Kidney (tissue), 14 donors: ENCODE measurements around the gene NUP107. TPM values are rescaled to one million over a fixed set of nuclear protein-coding genes. Genes with fewer than 3 reads are reported as not detected.

Experiments
- DNase-seq, 5 donors: peaks; one replicate each; pipeline ENCODE4 v3.0.0-alpha.2; 2013 to 2020
- FAIRE-seq: peaks from 2 replicates; lab custom pipeline; 2012; peaks lifted over from hg19 to GRCh38; lab: Jason Lieb, UNC
- H3K27ac ChIP-seq, 2 donors: one replicate each; pipeline ENCODE4 v1.7.0; 2013; ENCODE audit warnings: low read depth in 2 of 2, low read length in 2 of 2, inconsistent platforms in 1 of 2
- H3K27me3 ChIP-seq: one replicate; pipeline ENCODE4 v1.7.1; 2013; ENCODE audit warnings: low read length, inconsistent platforms; ENCODE audit not compliant: control insufficient read depth, insufficient read depth
- H3K36me3 ChIP-seq, 3 donors: one replicate each; pipeline versions ENCODE4 v1.7.0 to v1.7.1; 2013; ENCODE audit warnings: low read length in 3 of 3, control low read depth in 1 of 3, inconsistent platforms in 1 of 3; ENCODE audit not compliant: insufficient read depth in 3 of 3, control insufficient read depth in 2 of 3
- H3K4me1 ChIP-seq, 3 donors: one replicate each; pipeline versions ENCODE4 v1.7.0 to v1.7.1; 2013; ENCODE audit warnings: low read length in 3 of 3, inconsistent platforms in 1 of 3, low read depth in 1 of 3; ENCODE audit not compliant: control insufficient read depth in 2 of 3, insufficient read depth in 2 of 3
- H3K4me3 ChIP-seq, 3 donors: one replicate each; pipeline versions ENCODE4 v1.7.0 to v1.8.1; 2013; ENCODE audit warnings: low read length in 3 of 3, control low read depth in 1 of 3, inconsistent platforms in 1 of 3
- H3K9ac ChIP-seq, 3 donors: one replicate each; pipeline versions ENCODE4 v1.7.0 to v1.7.1; 2013; ENCODE audit warnings: low read length in 3 of 3, control low read depth in 1 of 3, inconsistent platforms in 1 of 3
- H3K9me3 ChIP-seq, 3 donors: one replicate each; pipeline versions ENCODE4 v1.7.0 to v1.7.1; 2013; ENCODE audit warnings: low read length in 3 of 3, control low read depth in 1 of 3, inconsistent platforms in 1 of 3; ENCODE audit not compliant: control insufficient read depth in 2 of 3, insufficient read depth in 1 of 3
- intact Hi-C: fragments of 100-400 bp; cut with DNase I; formaldehyde crosslinking; loops from one replicate; pipeline ENCODE4 v1.11.1; 2022
- polyA plus RNA-seq: library from polyadenylated mRNA; stranded (reverse); fragments of 350-450 nt; fragmentation: Illumina TruSeq; extraction: RNeasy Lipid Tissue Mini Kit (QIAGEN cat#74804); gene quantifications from one replicate; pipeline ENCODE4 v1.2.3, GENCODE V29; 2014; ENCODE audit warnings: low read depth, low replicate concordance; ENCODE audit not compliant: insufficient read depth
- total RNA-seq: library from RNA; stranded (reverse); fragmentation: NEBNext Ultra II Directional; extraction: Animal tissue kit (Norgen Biotek cat#: 25700); gene quantifications from one replicate; pipeline ENCODE4 v1.2.1, GENCODE V29; 2021
- TF ChIP-seq, protein P1 (sequence below): IDR thresholded peaks from 3 replicates; pipeline ENCODE4 v1.5.1; 2012; ENCODE audit warnings: mild to moderate bottlenecking, moderate library complexity, borderline replicate concordance; ENCODE audit not compliant: insufficient read depth; ENCODE audit errors: extremely low read depth
- donor health status: control.
- donor health status: control.
- donor health status: control.
- donor health status: control.
- donor health status: control.
- donor health status: DM: yes; HTN: yes; CAD: no.
- donor health status: Normal renal cell carcinoma (clear cell type).

Gene NUP107
- total and polyA plus RNA-seq, 2 donors from 2014 or later: 10.6 to 34.4 TPM

DNA sequence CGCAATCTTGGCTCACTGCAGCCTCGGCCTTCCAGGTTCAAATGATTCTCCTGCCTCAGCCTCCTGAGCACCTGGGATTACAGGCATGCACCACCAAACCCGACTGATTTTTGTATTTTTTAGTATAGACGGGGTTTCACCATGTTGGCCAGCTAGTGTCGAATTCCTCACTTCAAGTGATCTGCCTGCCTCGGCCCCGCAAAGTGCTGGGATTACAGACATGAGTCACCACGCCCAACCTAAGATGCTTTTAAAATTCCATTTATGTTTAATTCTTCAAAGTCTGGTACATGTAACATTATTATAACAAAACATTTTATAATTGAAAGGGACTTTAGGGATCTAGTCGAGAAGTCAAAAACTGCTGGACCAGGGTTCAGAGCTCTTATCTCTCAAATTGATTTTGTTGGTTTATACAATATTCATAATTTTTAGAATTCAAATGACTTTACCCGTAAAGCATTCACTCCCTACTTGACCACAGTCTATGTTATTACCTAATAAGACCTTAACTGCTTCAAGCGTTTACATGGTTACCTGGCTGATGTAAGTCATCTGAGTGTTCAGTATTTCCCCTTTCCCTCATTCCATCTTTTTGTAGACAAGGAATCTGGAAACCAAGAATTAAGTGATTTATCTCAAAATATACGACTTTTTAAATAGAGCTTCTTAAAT is 47.9 kb upstream of the NUP107 start:
- H3K36me3 ChIP-seq: no peaks in the 10 kb centered on the region

DNA sequence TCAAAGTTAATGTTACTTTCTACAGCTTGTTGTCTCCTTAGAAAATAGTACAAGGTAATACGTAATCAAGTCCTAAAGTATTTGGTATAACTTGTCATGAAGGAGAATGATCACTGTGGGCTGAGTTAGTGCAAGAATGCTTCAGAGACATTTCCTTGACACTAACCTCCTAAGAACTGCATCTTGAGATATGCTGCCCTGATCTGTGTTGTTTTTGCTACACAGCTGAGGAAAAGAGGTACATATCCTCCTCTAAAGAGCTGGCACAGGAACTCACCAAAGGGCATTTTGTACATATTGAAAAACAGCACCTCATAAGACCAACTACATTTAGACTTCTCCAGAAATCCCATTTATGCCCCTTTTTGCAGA is 47.4 kb upstream of the NUP107 start:
- no peaks in the 10 kb centered on the region for H3K27me3 ChIP-seq
- no peak for DNase-seq
- H3K9me3 ChIP-seq: no peaks in the 10 kb centered on the region
- intact Hi-C loops: no loop called here
- TF ChIP-seq, protein P1, sequence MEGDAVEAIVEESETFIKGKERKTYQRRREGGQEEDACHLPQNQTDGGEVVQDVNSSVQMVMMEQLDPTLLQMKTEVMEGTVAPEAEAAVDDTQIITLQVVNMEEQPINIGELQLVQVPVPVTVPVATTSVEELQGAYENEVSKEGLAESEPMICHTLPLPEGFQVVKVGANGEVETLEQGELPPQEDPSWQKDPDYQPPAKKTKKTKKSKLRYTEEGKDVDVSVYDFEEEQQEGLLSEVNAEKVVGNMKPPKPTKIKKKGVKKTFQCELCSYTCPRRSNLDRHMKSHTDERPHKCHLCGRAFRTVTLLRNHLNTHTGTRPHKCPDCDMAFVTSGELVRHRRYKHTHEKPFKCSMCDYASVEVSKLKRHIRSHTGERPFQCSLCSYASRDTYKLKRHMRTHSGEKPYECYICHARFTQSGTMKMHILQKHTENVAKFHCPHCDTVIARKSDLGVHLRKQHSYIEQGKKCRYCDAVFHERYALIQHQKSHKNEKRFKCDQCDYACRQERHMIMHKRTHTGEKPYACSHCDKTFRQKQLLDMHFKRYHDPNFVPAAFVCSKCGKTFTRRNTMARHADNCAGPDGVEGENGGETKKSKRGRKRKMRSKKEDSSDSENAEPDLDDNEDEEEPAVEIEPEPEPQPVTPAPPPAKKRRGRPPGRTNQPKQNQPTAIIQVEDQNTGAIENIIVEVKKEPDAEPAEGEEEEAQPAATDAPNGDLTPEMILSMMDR: no peak
- no peaks in the 10 kb centered on the region for H3K4me1 ChIP-seq
- no peak for FAIRE-seq
- H3K9ac ChIP-seq: no peak overlapping the region
- no peaks in the 10 kb centered on the region for H3K36me3 ChIP-seq
- no peak overlapping the region for H3K4me3 ChIP-seq
- H3K27ac ChIP-seq: no peak overlapping the region

More for the DNA sequence above, 47.9 kb upstream of the NUP107 start:
- H3K9ac ChIP-seq: no peak overlapping the region
- no peaks in the 10 kb centered on the region for H3K9me3 ChIP-seq
- H3K4me3 ChIP-seq: no peak overlapping the region
- intact Hi-C loops: no loop called here
- no peak for DNase-seq
- TF ChIP-seq, protein P1: no peak
- no peak overlapping the region for H3K27ac ChIP-seq
- FAIRE-seq: no peak
- no peaks in the 10 kb centered on the region for H3K4me1 ChIP-seq
- H3K27me3 ChIP-seq: no peaks in the 10 kb centered on the region

DNA sequence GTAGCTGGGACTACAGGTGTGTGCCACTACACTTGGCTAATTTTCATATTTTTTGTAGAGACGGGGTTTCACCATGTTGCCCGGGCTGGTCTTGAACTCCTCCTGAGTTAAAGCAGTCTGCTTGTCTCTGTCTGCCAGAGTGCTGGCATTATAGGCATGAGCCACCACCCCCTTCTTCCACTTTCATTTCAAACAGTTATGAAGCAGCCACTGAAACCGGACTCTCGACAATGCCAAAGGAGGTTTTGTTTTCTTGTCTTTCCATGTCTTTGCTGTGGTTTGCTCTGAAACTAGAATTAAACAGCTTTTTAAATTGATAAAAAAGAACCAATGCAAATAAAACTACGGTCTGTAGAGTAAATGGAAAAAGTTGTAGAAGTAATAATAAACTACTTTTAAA is 45.6 kb upstream of the NUP107 start:
- no peak overlapping the region for H3K4me3 ChIP-seq
- H3K9me3 ChIP-seq: no peaks in the 10 kb centered on the region
- TF ChIP-seq, protein P1: no peak
- peaks cover 0 to 2% (median 0%) of the 10 kb centered on the region in 3 donors for H3K36me3 ChIP-seq
- intact Hi-C loops: no loop called here
- no peaks in the 10 kb centered on the region for H3K4me1 ChIP-seq
- peak in 2 of 5 donors; percentile 33 to 40 for DNase-seq
- H3K27me3 ChIP-seq: no peaks in the 10 kb centered on the region
- no peak overlapping the region for H3K27ac ChIP-seq
- FAIRE-seq: no peak
- no peak overlapping the region for H3K9ac ChIP-seq
